HUDEP-2 (cell line): ENCODE data around the gene CLIC5.

Experiments
- DNase-seq, 76 experiments: peaks; one replicate each; lab custom pipeline; 2025; ENCODE audit not compliant: unreplicated experiment in 76 of 76; lab: John Stamatoyannopoulos, UW

The CLIC5 gene

GRCh38 chr6:45900808-45901752 lies 114.6 kb downstream of the CLIC5 start:
- no peak for DNase-seq

- no peak for DNase-seq
These were observed 116.0 kb downstream of the CLIC5 start for GRCh38 chr6:45899683-45899946.

- DNase-seq, result no peak
These were observed 116.5 kb downstream of the CLIC5 start for GRCh38 chr6:45898941-45899682.

GRCh38 chr6:45896783-45897441 lies 118.7 kb downstream of the CLIC5 start:
- no peak for DNase-seq

- no peak for DNase-seq
These were observed 120.1 kb downstream of the CLIC5 start for GRCh38 chr6:45895569-45895968.

- no peak for DNase-seq
These were observed 122.9 kb downstream of the CLIC5 start for GRCh38 chr6:45892696-45893245.

- no peak for DNase-seq
These were observed 123.5 kb downstream of the CLIC5 start for GRCh38 chr6:45892196-45892595.

- DNase-seq, result no peak
These were observed 128.9 kb downstream of the CLIC5 start for GRCh38 chr6:45886776-45887175.

- DNase-seq, result no peak
These were observed 131.3 kb downstream of the CLIC5 start for GRCh38 chr6:45884336-45884735.

- no peak for DNase-seq
These were observed 133.0 kb downstream of the CLIC5 start for GRCh38 chr6:45882671-45883070.

- DNase-seq, result no peak
These were observed 133.8 kb downstream of the CLIC5 start for GRCh38 chr6:45881705-45882467.

GRCh38 chr6:45880676-45881075 lies 135.0 kb downstream of the CLIC5 start:
- DNase-seq, result no peak

- DNase-seq, result no peak
These were observed 135.5 kb downstream of the CLIC5 start for GRCh38 chr6:45880159-45880558.

GRCh38 chr6:45877970-45878590 lies 137.6 kb downstream of the CLIC5 start:
- DNase-seq, result no peak

GRCh38 chr6:45872827-45873365 lies 142.8 kb downstream of the CLIC5 start:
- no peak for DNase-seq

GRCh38 chr6:45870531-45870930 lies 145.1 kb downstream of the CLIC5 start:
- no peak for DNase-seq

GRCh38 chr6:45864651-45865050 lies 151.0 kb downstream of the CLIC5 start:
- no peak for DNase-seq

GRCh38 chr6:45858691-45859090 lies 157.0 kb downstream of the CLIC5 start:
- no peak for DNase-seq

GRCh38 chr6:45857827-45858226 lies 157.8 kb downstream of the CLIC5 start:
- no peak for DNase-seq
